Liver (tissue), 9 donors: ENCODE data around the gene FRYL. TPM values are rescaled to one million over a fixed set of nuclear protein-coding genes. Genes with fewer than 3 reads are reported as not detected.

ENCODE experiments used
- DNase-seq: peaks from one replicate; pipeline ENCODE4 v3.0.0-alpha.2; 2017; ENCODE audit warnings: low spot score
- H3K27ac ChIP-seq, 2 donors: one replicate each; pipeline ENCODE4 v1.7.0; 2013; ENCODE audit warnings: inconsistent platforms in 2 of 2, low read length in 2 of 2, control low read depth in 1 of 2, low read depth in 1 of 2, mild to moderate bottlenecking in 1 of 2
- H3K27me3 ChIP-seq, 4 donors: one replicate each; pipeline versions ENCODE4 v1.6.1 to v1.7.0; 2013; ENCODE audit warnings: low read length in 3 of 4, inconsistent platforms in 1 of 4, mild to moderate bottlenecking in 1 of 4, moderate library complexity in 1 of 4; ENCODE audit not compliant: control insufficient read depth in 4 of 4, insufficient read depth in 4 of 4
- H3K36me3 ChIP-seq, 4 donors: one replicate each; pipeline versions ENCODE4 v1.6.1 to v1.7.0; 2013; ENCODE audit warnings: low read length in 3 of 4, mild to moderate bottlenecking in 3 of 4, low read depth in 1 of 4, moderate library complexity in 1 of 4; ENCODE audit not compliant: control insufficient read depth in 4 of 4, insufficient read depth in 3 of 4
- H3K4me1 ChIP-seq, 4 donors: one replicate each; pipeline versions ENCODE4 v1.6.1 to v1.7.0; 2013; ENCODE audit warnings: low read length in 3 of 4, mild to moderate bottlenecking in 3 of 4, moderate library complexity in 1 of 4; ENCODE audit not compliant: control insufficient read depth in 4 of 4, insufficient read depth in 4 of 4
- H3K4me3 ChIP-seq, 3 donors: one replicate each; pipeline versions ENCODE4 v1.6.1 to v1.7.0; 2013; ENCODE audit warnings: low read length in 3 of 3, control low read depth in 1 of 3, low read depth in 1 of 3, mild to moderate bottlenecking in 1 of 3
- H3K9ac ChIP-seq, 2 donors: one replicate each; pipeline ENCODE4 v1.7.0; 2013; ENCODE audit warnings: low read length in 2 of 2, mild to moderate bottlenecking in 2 of 2, moderate library complexity in 2 of 2, control low read depth in 1 of 2, low read depth in 1 of 2
- H3K9me3 ChIP-seq, 4 donors: one replicate each; pipeline versions ENCODE4 v1.6.1 to v1.7.0; 2013; ENCODE audit warnings: low read length in 3 of 4; ENCODE audit not compliant: control insufficient read depth in 4 of 4
- FOXA2 ChIP-seq: IDR thresholded peaks from 2 replicates; pipeline ENCODE4 v1.6.1; 2016; ENCODE audit warnings: antibody characterized with exemption
- GABPA ChIP-seq, 2 donors: IDR thresholded peaks in 1 of 2; conservative IDR thresholded peaks in 1 of 2; 2 replicates each; pipeline ENCODE4 v1.6.1; 2016; ENCODE audit warnings: antibody characterized with exemption in 2 of 2, mild to moderate bottlenecking in 1 of 2, moderate library complexity in 1 of 2
- HNF4A ChIP-seq, 2 donors: conservative IDR thresholded peaks; 2 replicates each; pipeline ENCODE4 v1.6.1; 2016; ENCODE audit warnings: antibody characterized with exemption in 2 of 2, mild to moderate bottlenecking in 2 of 2
- HNF4G ChIP-seq: IDR thresholded peaks from 2 replicates; pipeline ENCODE4 v1.6.1; 2016; ENCODE audit warnings: antibody characterized with exemption
- JUND ChIP-seq, 2 donors: IDR thresholded peaks; 2 replicates each; pipeline ENCODE4 v1.6.1; 2016; ENCODE audit warnings: antibody characterized with exemption in 2 of 2
- NR2F2 ChIP-seq: IDR thresholded peaks from 2 replicates; pipeline ENCODE4 v1.6.1; 2016; ENCODE audit warnings: antibody characterized with exemption
- RXRA ChIP-seq, 2 donors: IDR thresholded peaks; 2 replicates each; pipeline ENCODE4 v1.6.1; 2017 to 2018; ENCODE audit warnings: antibody characterized with exemption in 2 of 2, mild to moderate bottlenecking in 1 of 2
- SP1 ChIP-seq: IDR thresholded peaks from 2 replicates; pipeline ENCODE4 v1.6.1; 2018; ENCODE audit warnings: antibody characterized with exemption, mild to moderate bottlenecking
- TAF1 ChIP-seq: conservative IDR thresholded peaks from 2 replicates; pipeline ENCODE4 v1.6.1; 2016; ENCODE audit warnings: antibody characterized with exemption, mild to moderate bottlenecking
- YY1 ChIP-seq: IDR thresholded peaks from 2 replicates; pipeline ENCODE4 v1.6.1; 2016; ENCODE audit warnings: antibody characterized with exemption, mild to moderate bottlenecking
- WGBS: extraction: QIAGEN DNeasy Blood & Tissue Kit; methylation state at CpG from one replicate; pipeline ENCODE4 v1.1.7; 2013; 5-methylcytosine and 5-hydroxymethylcytosine counted together
- polyA plus RNA-seq, 2 donors: library from polyadenylated mRNA; stranded (reverse) in 1 of 2; unstranded in 1 of 2; fragments of 200-250 nt in 1 of 2; fragments of >200 nt in 1 of 2; fragmentation: Nextera tagmentation in 1 of 2; extraction: Ambion mirVana in 1 of 2; gene quantifications; one replicate each; pipeline versions ENCODE4 v1.2.1 to v1.2.3, GENCODE V29; 2013 to 2015
- total RNA-seq, 2 donors: library from RNA; depleted of rRNA; stranded (reverse); fragments of >200 nt; gene quantifications; one replicate each; pipeline ENCODE4 v1.2.3, GENCODE V29; 2014
- TF ChIP-seq, protein P1 (sequence below): IDR thresholded peaks from 2 replicates; pipeline ENCODE4 v1.6.1; 2016; ENCODE audit warnings: antibody characterized with exemption
- TF ChIP-seq, protein P2 (sequence below): IDR thresholded peaks from 2 replicates; pipeline ENCODE4 v1.6.1; 2016; ENCODE audit warnings: antibody characterized with exemption
- TF ChIP-seq, protein P3 (sequence below): fragments of 150-350 bp; IDR thresholded peaks from 2 replicates; pipeline ENCODE4 v1.5.1; 2017; ENCODE audit warnings: improper control_type of control experiment, low read depth, low read length; ENCODE audit not compliant: missing input control
- donor health status: healthy.
- donor health status: healthy.
- donor health status: healthy.
- donor health status: healthy.
- donor health status: healthy.

FRYL gene
- total and polyA plus RNA-seq, 4 donors = 5.3 to 79.0 (median 27.2) TPM

DNA sequence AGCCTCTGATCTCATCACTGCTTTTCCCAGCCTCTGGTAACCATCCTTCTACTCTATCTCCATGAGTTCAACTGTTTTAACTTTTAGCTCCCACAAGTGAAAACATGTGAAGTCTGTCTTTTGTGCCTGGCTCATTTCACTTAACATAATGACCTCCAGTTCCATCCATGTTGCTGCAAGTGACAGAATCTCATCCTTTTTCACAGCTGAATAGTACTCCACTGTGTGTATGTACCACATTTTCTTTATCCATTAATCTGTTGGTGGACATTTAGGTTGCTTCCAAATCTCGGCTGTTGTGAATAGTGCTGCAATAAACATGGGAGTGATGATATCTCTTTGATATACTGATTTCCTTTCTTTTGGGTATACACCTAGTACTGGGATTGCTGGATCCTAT is 109.5 kb downstream of the FRYL start:
- 96% methylated on average over 1 of the region's 1 CpG for WGBS
- H3K27ac ChIP-seq = no peak overlapping the region

DNA sequence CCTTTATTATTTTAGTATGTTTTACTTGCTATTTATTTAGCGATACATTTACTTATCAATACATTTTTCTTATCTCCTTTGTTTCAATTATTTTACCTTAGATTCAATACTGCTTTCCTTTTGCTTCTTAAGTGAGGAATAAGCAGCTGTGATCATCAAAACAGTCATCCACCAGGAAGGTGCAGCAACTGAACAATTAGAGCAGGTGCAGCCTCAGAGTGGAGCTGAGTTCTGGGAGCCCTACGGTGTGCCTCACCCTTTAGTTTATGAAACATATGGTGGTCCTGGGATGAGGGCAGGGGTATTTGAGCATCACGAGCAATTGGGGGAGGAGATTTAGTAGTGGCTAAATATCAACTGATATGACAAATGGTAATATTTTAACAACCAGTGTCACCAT is 111.0 kb downstream of the FRYL start:
- Histone ChIP-seq H3K9ac (no peak overlapping the region), H3K9me3 (no peaks in the 10 kb centered on the region), H3K36me3 (no peaks in the 10 kb centered on the region), H3K27me3 (no peaks in the 10 kb centered on the region), H3K4me1 (peaks cover 0 to 3% (median 0%) of the 10 kb centered on the region in 4 donors), H3K27ac (no peak overlapping the region), H3K4me3 (no peak overlapping the region)
- DNase-seq = no peak
- no peak for TF ChIP-seq FOXA2
- 90% methylated on average over 3 of the region's 3 CpGs for WGBS

More for the DNA sequence above, 109.5 kb downstream of the FRYL start:
- Histone ChIP-seq H3K9ac (no peak overlapping the region), H3K9me3 (no peaks in the 10 kb centered on the region), H3K27me3 (no peaks in the 10 kb centered on the region), H3K36me3 (no peaks in the 10 kb centered on the region), H3K4me1 (peaks cover 0 to 2% (median 0%) of the 10 kb centered on the region in 4 donors), H3K4me3 (no peak overlapping the region)
- TF ChIP-seq, protein P1, sequence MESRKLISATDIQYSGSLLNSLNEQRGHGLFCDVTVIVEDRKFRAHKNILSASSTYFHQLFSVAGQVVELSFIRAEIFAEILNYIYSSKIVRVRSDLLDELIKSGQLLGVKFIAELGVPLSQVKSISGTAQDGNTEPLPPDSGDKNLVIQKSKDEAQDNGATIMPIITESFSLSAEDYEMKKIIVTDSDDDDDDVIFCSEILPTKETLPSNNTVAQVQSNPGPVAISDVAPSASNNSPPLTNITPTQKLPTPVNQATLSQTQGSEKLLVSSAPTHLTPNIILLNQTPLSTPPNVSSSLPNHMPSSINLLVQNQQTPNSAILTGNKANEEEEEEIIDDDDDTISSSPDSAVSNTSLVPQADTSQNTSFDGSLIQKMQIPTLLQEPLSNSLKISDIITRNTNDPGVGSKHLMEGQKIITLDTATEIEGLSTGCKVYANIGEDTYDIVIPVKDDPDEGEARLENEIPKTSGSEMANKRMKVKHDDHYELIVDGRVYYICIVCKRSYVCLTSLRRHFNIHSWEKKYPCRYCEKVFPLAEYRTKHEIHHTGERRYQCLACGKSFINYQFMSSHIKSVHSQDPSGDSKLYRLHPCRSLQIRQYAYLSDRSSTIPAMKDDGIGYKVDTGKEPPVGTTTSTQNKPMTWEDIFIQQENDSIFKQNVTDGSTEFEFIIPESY = no peak
- TF ChIP-seq YY1 = no peak
- TF ChIP-seq, protein P2, sequence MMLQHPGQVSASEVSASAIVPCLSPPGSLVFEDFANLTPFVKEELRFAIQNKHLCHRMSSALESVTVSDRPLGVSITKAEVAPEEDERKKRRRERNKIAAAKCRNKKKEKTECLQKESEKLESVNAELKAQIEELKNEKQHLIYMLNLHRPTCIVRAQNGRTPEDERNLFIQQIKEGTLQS = no peak
- no peak for TF ChIP-seq JUND (IDR thresholded peaks at IDR 0.05)
- TF ChIP-seq NR2F2 = no peak
- TF ChIP-seq FOXA2 = no peak
- no peak for DNase-seq

DNA sequence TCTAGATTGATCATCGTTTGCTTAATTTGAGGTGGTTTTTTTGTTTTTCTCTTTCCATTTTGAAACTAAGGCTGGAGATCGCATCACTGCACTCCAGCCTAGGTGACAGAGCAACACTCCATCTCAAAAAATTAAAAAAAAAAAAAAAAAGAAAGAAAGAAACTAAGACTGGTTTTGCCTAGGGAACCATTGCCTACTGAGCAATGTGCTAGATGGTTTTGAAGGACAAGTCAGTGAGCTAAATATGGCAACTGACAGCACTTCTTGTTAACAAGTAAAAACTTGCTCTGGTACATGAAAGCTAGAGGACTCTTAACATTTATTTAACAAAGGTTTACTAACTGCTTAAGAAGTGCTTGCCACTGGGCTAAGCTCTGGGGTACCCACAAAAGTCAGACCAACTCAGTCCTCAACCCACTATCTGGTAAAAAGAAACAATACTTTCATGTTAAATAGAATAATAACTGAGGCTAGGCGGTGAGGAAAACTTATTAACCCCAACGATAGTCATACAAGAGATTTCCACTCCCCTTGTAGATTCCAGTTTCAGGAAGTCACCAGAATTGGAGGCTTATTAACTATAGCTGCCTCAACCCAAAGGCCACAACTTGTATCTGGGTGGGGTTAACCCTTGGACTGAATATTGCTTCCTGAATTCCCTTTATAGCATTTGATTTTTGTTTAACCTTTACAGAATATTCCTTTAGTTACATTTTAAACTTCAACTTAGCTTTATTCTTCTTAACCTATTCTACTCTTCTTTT is 111.6 kb downstream of the FRYL start:
- H3K27ac ChIP-seq = no peak overlapping the region

More for the DNA sequence above, 111.6 kb downstream of the FRYL start:
- no peaks in the 10 kb centered on the region for H3K27me3 ChIP-seq
- 90% methylated on average over 4 of the region's 4 CpGs for WGBS
- no peak for DNase-seq
- TF ChIP-seq RXRA (IDR thresholded peaks at IDR 0.05) (no peak), GABPA (IDR thresholded peaks at IDR 0.05 in 1 of 2, conservative IDR thresholded peaks at IDR 0.05 in 1 of 2) (no peak), HNF4G (no peak), TAF1 (no peak), HNF4A (conservative IDR thresholded peaks at IDR 0.05) (no peak), YY1 (no peak), SP1 (no peak), NR2F2 (no peak), JUND (IDR thresholded peaks at IDR 0.05) (no peak)
- TF ChIP-seq, protein P3, sequence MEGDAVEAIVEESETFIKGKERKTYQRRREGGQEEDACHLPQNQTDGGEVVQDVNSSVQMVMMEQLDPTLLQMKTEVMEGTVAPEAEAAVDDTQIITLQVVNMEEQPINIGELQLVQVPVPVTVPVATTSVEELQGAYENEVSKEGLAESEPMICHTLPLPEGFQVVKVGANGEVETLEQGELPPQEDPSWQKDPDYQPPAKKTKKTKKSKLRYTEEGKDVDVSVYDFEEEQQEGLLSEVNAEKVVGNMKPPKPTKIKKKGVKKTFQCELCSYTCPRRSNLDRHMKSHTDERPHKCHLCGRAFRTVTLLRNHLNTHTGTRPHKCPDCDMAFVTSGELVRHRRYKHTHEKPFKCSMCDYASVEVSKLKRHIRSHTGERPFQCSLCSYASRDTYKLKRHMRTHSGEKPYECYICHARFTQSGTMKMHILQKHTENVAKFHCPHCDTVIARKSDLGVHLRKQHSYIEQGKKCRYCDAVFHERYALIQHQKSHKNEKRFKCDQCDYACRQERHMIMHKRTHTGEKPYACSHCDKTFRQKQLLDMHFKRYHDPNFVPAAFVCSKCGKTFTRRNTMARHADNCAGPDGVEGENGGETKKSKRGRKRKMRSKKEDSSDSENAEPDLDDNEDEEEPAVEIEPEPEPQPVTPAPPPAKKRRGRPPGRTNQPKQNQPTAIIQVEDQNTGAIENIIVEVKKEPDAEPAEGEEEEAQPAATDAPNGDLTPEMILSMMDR = no peak
- TF ChIP-seq, protein P2 = no peak
- H3K9ac ChIP-seq = no peak overlapping the region
- peaks cover 0 to 3% (median 0%) of the 10 kb centered on the region in 4 donors for H3K4me1 ChIP-seq
- no peaks in the 10 kb centered on the region for H3K36me3 ChIP-seq
- H3K4me3 ChIP-seq = no peak overlapping the region
- no peaks in the 10 kb centered on the region for H3K9me3 ChIP-seq
